Tibial nerve (tissue), 4 donors: Measurements from ENCODE around the gene ZNF787. TPM values are rescaled to one million over a fixed set of nuclear protein-coding genes. Genes with fewer than 3 reads are reported as not detected.

Experiments used
- DNase-seq, 2 donors: peaks; one replicate each; pipeline ENCODE4 v3.0.0-alpha.2; 2019; ENCODE audit warnings: low spot score in 2 of 2
- H3K27ac ChIP-seq, 4 donors: fragments of 200-600 bp; sonication (generic) in 3 of 4; one replicate each; pipeline ENCODE4 v1.5.1; 2017 to 2019; ENCODE audit warnings: mild to moderate bottlenecking in 1 of 4
- H3K27me3 ChIP-seq, 2 donors: fragments of 200-600 bp; sonication (generic) in 1 of 2; one replicate each; pipeline versions ENCODE4 v1.5.1 to v1.6.0; 2017 to 2019
- H3K36me3 ChIP-seq, 3 donors: fragments of 200-600 bp; sonication (generic); one replicate each; pipeline ENCODE4 v1.5.1; 2018 to 2019
- H3K4me1 ChIP-seq, 4 donors: fragments of 200-600 bp; sonication (generic) in 3 of 4; one replicate each; pipeline ENCODE4 v1.5.1; 2017 to 2019
- H3K4me3 ChIP-seq, 4 donors: fragments of 200-600 bp; sonication (generic) in 3 of 4; one replicate each; pipeline ENCODE4 v1.5.1; 2017 to 2019; ENCODE audit warnings: mild to moderate bottlenecking in 1 of 4, moderate library complexity in 1 of 4
- H3K9me3 ChIP-seq, 4 donors: fragments of 200-600 bp; sonication (generic) in 3 of 4; one replicate each; pipeline ENCODE4 v1.5.1; 2017 to 2019
- EP300 ChIP-seq, 2 donors: sonication (generic); formaldehyde crosslinking; IDR thresholded peaks; one replicate each; pipeline ENCODE4 v1.6.1; 2017; ENCODE audit warnings: antibody characterized with exemption in 2 of 2, mild to moderate bottlenecking in 1 of 2
- POLR2A ChIP-seq, 2 donors: fragments of 450-650 bp; IDR thresholded peaks; one replicate each; pipeline ENCODE4 v1.6.1; 2017; ENCODE audit warnings: antibody characterized with exemption in 2 of 2, mild to moderate bottlenecking in 2 of 2, moderate library complexity in 2 of 2
- WGBS, 2 donors: methylation state at CpG; one replicate each; pipeline ENCODE4 v1.1.5; 2018; 5-methylcytosine and 5-hydroxymethylcytosine counted together
- total RNA-seq, 4 donors: library from RNA; depleted of rRNA; stranded (reverse); fragments of >200 nt; gene quantifications; one replicate each; pipeline ENCODE4 v1.1.0, GENCODE V29; 2016
- TF ChIP-seq, protein P1 (sequence below), 5 experiments: fragments of 200-600 bp in 3 of 5; fragments of 450-650 bp in 2 of 5; sonication (generic) in 3 of 5; IDR thresholded peaks; one replicate each; pipeline ENCODE4 v1.5.1; 2016 to 2019; ENCODE audit warnings: antibody characterized with exemption in 5 of 5, mild to moderate bottlenecking in 3 of 5, moderate library complexity in 2 of 5

The ZNF787 gene
- total RNA-seq, 4 donors from 2014 or later: 13.6 to 21.6 (median 18.5) TPM

- peak overlapping the region; percentile 22 to 74 (median 62) for H3K27ac ChIP-seq
- no peaks in the 10 kb centered on the region for H3K27me3 ChIP-seq
- TF ChIP-seq POLR2A (IDR thresholded peaks at IDR 0.05): no peak
- TF ChIP-seq EP300 (IDR thresholded peaks at IDR 0.05): no peak
- TF ChIP-seq, protein P1, sequence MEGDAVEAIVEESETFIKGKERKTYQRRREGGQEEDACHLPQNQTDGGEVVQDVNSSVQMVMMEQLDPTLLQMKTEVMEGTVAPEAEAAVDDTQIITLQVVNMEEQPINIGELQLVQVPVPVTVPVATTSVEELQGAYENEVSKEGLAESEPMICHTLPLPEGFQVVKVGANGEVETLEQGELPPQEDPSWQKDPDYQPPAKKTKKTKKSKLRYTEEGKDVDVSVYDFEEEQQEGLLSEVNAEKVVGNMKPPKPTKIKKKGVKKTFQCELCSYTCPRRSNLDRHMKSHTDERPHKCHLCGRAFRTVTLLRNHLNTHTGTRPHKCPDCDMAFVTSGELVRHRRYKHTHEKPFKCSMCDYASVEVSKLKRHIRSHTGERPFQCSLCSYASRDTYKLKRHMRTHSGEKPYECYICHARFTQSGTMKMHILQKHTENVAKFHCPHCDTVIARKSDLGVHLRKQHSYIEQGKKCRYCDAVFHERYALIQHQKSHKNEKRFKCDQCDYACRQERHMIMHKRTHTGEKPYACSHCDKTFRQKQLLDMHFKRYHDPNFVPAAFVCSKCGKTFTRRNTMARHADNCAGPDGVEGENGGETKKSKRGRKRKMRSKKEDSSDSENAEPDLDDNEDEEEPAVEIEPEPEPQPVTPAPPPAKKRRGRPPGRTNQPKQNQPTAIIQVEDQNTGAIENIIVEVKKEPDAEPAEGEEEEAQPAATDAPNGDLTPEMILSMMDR (IDR thresholded peaks at IDR 0.05): no peak
- H3K4me3 ChIP-seq: no peak overlapping the region
- peaks cover 0 to 96% (median 66%) of the 10 kb centered on the region in 4 donors for H3K4me1 ChIP-seq
- 42 to 49% methylated on average over 15 to 16 of the region's 24 CpGs for WGBS, 2 donors
- peaks cover 0 to 6% (median 0%) of the 10 kb centered on the region in 3 donors for H3K36me3 ChIP-seq
- no peak for DNase-seq
- no peaks in the 10 kb centered on the region for H3K9me3 ChIP-seq
Observed at GRCh38 chr19:56111601-56112312, 9.3 kb downstream of the ZNF787 start.

- Histone ChIP-seq H3K27ac (peak overlapping the region; percentile 22 to 74 (median 62)), H3K9me3 (no peaks in the 10 kb centered on the region), H3K27me3 (no peaks in the 10 kb centered on the region), H3K36me3 (peaks cover 0 to 15% (median 0%) of the 10 kb centered on the region in 3 donors), H3K4me3 (no peak overlapping the region), H3K4me1 (peaks cover 0 to 98% (median 73%) of the 10 kb centered on the region in 4 donors)
- TF ChIP-seq POLR2A (IDR thresholded peaks at IDR 0.05) (no peak), EP300 (IDR thresholded peaks at IDR 0.05) (no peak)
- TF ChIP-seq, protein P1 (IDR thresholded peaks at IDR 0.05): no peak
- 17% methylated on average over 12 of the region's 12 CpGs for WGBS, 2 donors
- DNase-seq: no peak
Observed at GRCh38 chr19:56110515-56111448, 10.3 kb downstream of the ZNF787 start.

- Histone ChIP-seq H3K4me3 (peak overlapping the region in 1 of 4 donors; percentile 17), H3K27me3 (no peaks in the 10 kb centered on the region), H3K36me3 (peaks cover 0 to 11% (median 0%) of the 10 kb centered on the region in 3 donors), H3K9me3 (no peaks in the 10 kb centered on the region), H3K27ac (peak overlapping the region in 2 of 4 donors; percentile 29 to 83), H3K4me1 (peaks cover 0 to 98% (median 77%) of the 10 kb centered on the region in 4 donors)
- 49 to 57% methylated on average over 10 to 13 of the region's 13 CpGs for WGBS, 2 donors
- TF ChIP-seq, protein P1 (IDR thresholded peaks at IDR 0.05): no peak
- TF ChIP-seq EP300 (IDR thresholded peaks at IDR 0.05) (no peak), POLR2A (IDR thresholded peaks at IDR 0.05) (no peak)
- no peak for DNase-seq
Observed at GRCh38 chr19:56109226-56109625, 11.9 kb downstream of the ZNF787 start.

DNA sequence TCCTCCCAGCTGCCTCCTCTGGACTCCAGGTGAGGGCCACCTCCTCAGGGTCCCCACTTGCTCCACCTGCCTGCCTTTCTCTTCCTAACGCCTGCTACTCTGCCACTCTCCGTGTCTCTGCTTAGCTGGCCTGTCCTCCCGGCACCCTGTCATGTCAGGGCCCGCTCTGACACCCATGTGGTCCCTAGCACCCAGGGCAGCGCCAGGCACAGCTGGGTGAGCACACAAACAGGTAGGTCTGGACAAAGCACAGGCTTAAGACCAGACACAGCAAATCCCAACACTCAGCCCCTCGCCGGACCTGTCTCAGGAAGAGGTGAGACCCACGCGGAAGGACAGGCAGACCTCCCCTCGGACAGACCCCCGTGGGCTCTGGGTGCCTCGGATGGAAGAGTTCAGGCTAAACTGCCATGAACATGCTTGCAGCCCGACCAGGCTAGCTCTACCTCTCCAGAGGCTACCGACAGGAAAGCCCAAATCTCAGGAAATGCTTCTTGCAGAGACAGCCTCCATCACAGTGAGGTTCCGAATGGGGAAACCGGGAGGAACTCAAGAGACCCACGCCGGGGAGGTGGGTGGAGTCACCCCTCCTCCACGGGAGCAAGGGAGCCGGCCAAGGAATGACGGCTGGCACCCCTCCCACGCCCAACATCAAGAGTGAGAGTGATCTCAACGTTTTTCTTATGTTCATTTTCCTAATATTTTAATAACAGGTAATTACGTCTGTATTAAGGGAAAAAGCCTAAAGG, 12.5 kb downstream of the ZNF787 start:
- Histone ChIP-seq H3K27ac (peak overlapping the region in 3 of 4 donors; percentile 29 to 83 (median 60)), H3K27me3 (no peaks in the 10 kb centered on the region), H3K36me3 (peaks cover 0 to 11% (median 0%) of the 10 kb centered on the region in 3 donors), H3K4me3 (peak overlapping the region in 2 of 4 donors; percentile 11 to 17), H3K9me3 (no peaks in the 10 kb centered on the region), H3K4me1 (peaks cover 0 to 92% (median 74%) of the 10 kb centered on the region in 4 donors)
- TF ChIP-seq POLR2A (IDR thresholded peaks at IDR 0.05) (no peak), EP300 (IDR thresholded peaks at IDR 0.05) (no peak)
- TF ChIP-seq, protein P1 (IDR thresholded peaks at IDR 0.05): no peak
- DNase-seq: no peak
- 29 to 32% methylated on average over 22 to 24 of the region's 24 CpGs for WGBS, 2 donors
